Renal pelvis (tissue), 4 donors: ENCODE measurements around the gene MESD. TPM values are rescaled to one million over a fixed set of nuclear protein-coding genes. Genes with fewer than 3 reads are reported as not detected.
"Not testable (repeated sequence)": the region's sequence is repeated elsewhere in the genome, so short reads cannot be mapped to it uniquely, and the experiment has no call there.

Experiments used
- DNase-seq: peaks from one replicate; pipeline ENCODE4 v3.0.0-alpha.2; 2013
- polyA plus RNA-seq, 3 donors: library from polyadenylated mRNA; unstranded; fragments of 120-200 nt; gene quantifications; one replicate each; pipeline ENCODE4 v1.2.1, GENCODE V29; 2013; ENCODE audit not compliant: insufficient read length in 3 of 3

Gene MESD
- polyA plus RNA-seq, 3 donors, result 41.4 to 45.2 (median 42.8) TPM

DNA sequence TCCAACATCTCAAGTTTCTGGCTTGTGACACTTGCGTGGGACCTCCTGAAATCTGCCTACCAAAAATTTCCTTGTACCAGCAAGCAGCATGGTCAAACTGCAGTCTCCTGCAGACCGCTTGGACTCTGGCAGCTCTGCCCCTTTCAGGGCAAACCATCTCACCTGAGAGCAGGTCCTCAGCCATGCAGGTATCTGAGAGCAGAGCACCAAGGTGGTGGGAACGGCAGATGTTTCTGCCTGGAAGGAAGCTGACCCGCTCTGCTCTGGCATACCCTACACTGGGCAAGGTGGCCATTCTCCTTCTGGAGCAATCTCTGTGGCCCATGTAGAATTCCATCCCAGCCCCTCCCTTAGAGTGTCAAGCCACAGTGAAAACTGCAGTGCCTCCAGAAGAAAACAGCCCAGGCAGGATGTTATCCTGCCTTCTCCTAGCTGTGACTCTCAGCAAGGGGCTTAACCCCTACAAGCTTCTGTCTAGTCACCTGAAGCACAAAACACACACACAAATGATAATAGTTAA lies 21.6 kb downstream of the MESD start:
- DNase-seq, result no peak

- DNase-seq, result peak; percentile 27
These were observed 22.2 kb downstream of the MESD start for GRCh38 chr15:80967451-80967850.

DNA sequence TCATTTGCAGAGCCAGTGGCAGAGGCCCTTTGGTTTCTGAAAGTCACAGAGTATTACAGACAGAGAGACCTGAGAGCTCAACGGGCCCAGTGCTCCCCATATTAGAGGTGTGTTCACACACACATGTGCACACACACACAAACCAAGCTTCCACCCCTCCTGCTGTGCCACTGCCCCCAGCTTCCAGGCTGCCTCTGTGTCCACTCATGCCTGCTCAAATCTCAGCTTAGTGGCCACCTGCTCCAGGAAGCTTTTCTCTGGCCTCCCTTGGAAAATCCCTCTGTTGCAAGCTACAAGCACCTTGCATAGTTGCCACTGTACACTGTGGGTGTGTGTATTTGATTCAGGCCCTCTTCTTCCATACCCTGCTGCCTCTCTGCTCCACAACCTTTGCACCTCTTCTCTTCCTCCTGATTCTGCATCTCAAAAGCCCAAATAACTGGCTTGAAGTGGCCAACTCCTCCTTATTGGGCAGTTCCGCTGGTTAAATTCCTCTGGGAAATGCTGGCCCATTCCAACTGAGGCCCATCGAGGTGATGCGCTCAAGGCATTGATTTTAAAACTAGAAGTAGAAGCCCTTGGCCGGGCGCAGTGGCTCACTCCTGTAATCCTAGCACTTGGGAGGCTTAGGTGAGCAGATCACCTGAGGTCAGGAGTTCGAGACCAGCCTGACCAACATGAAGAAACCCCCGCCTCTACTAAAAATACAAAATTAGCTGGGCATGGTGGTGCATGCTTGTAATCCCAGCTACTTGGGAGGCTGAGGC lies 23.0 kb downstream of the MESD start:
- DNase-seq, result no peak

- not testable (repeated sequence) for DNase-seq
These were observed 24.2 kb downstream of the MESD start for GRCh38 chr15:80965454-80965853.

DNA sequence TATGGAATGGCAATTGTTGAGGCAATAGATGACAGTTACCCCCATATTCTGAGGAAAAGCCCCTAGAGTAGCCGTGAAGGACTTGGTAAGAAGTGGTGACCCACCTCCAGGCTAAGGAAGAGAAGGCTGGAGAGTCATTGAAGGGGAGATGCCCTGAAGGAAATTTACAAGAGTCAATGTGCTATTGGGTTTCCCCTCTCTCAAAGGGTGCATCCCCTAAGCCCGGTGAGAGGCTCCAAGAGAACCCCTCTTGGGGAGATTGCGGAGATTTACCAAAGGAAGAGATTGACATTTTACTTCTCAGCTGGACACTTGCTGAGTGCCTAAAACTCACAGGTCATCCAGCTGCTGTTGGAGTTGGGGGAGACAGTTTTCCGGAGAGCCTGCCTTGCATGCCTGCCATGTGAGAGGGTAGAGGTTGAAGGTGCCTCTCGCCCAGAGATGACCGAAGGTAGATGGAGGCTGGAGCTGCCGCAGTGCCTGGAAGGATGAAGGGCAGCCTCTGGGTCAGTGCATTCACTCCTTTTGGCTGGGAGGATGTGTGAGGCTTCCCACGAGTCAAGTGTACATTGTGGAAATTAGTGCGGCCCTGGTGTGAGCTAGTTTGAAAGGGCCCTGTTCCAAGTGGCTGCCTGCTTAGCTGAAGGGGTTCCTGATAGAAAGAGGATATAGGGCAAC lies 30.7 kb downstream of the MESD start:
- DNase-seq, result no peak

GRCh38 chr15:80957976-80958375 lies 31.6 kb downstream of the MESD start:
- DNase-seq, result no peak

GRCh38 chr15:80957556-80957955 lies 32.1 kb downstream of the MESD start:
- DNase-seq, result no peak

GRCh38 chr15:80955571-80956452 lies 33.8 kb downstream of the MESD start:
- not testable (repeated sequence) for DNase-seq

DNA sequence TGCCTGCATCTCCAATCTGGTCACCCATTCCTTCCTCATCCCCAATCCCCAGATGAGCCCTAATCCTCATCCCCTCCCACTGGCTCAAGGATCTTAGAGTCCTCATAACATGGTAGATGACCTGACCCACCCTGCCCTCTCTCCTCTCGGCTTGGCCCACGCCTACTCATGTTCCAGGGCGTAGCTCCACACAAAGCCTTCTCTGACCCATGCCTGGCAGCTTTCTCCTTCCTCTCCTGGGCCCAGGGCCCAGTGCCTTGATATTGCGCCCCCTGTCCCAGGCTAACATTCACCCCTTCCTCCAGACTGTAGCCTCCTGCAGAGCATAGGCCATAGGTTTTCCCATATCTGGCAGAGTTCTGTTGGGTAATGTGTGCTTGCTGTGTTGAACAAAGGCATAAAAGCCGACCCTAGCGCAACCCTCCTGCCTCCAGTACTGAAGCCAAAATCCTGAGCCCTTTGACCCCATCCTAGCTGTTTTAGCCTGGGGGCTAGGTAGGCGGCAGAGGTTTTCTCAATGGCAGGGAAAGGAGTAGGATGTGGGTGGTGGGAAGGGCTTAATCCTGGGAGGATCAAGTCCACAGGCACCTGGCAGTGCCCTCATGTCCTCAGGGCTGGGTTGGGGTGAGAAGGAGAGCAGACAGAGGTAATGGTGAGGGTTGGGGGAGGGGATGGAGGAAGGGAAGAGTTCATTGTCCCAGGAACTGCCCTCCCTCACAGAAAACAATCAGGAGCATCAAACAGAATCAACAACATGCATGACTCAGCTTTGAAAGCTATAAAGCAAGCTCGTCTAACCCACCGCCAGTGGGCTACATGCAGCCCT lies 35.5 kb downstream of the MESD start:
- no peak for DNase-seq

DNA sequence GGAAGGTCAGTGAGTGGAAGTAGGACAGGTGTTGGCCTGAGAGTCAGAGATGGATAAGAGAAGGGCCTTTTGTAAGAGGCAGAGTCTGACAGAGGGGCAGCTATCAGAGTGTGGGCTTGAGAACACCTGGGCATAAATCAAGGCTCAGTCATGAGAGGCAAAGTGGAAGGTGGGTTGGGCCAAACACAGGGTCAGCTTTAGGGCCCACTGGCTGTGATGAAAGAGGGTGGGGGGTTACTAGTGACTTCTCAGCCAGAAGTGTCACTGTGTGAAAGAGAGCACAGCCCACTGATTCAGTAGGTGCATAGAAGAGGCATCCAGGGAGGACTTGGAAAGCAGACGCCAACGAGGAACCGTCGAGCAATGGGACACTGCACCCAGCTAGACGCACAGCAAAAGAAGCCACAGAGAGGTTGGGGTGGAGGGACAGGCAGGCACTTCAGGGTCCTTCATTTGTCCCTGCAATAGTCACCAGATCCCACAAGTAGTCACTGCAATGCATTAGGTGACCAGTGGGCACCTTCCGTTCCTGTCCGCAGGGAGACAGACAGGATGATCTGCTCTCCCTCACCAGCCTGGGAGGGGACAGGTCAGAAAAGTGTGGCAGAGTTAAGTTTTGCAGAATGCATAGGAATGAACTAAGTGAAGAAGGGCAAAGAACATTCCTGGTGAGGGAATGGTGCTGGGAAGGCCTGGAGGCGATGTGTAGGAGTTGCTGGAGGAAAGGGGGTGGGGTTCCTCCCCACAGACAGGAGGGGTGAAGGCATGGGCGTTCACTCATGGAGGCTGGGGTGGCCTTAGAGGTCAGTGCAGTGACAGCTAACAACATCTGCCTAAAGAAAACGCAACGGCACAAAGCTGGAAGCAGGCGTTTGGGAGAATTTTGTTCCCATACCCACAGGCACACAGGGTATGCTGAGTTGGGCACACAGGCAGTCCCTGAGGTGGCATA lies 36.3 kb downstream of the MESD start:
- DNase-seq, result no peak

DNA sequence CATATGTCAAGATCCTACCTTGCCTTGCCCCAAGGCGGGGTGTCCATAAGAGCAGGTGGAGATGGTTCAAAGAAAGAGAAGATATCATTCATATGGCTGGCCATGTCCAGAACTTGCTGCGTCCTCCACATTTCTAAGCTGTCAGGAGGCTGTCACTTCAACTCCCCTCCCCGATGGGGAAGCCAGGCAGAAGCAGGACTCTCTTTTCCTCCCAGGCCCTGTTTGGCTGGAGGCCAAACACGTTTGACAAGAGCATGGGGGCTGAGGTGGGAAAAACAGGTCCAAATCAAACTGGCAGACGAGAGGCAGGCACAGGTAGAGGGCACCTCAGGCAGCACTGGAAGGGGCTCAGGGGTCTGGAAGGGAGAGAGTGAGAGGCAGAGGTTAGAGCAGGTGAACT lies 37.7 kb downstream of the MESD start:
- no peak for DNase-seq

DNA sequence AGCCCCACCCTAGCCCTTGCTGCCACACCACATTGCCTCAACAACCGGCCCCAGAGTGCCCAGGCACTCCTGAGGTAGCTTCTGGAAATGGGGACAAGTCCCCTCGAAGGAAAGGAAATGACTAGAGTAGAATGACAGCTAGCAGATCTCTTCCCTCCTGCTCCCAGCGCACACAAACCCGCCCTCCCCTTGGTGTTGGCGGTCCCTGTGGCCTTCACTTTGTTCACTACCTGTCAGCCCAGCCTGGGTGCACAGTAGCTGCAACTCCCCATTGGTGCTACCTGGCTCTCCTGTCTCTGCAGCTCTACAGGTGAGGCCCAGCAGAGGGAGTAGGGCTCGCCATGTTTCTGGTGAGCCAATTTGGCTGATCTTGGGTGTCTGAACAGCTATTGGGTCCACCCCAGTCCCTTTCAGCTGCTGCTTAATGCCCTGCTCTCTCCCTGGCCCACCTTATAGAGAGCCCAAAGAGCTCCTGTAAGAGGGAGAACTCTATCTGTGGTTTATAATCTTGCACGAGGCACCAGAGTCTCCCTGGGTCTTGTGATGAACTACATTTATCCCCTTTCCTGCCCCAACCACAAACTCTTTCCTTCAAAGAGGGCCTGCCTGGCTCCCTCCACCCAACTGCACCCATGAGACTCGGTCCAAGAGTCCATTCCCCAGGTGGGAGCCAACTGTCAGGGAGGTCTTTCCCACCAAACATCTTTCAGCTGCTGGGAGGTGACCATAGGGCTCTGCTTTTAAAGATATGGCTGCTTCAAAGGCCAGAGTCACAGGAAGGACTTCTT lies 39.1 kb downstream of the MESD start:
- DNase-seq, result no peak

- DNase-seq, result no peak
These were observed 39.9 kb downstream of the MESD start for GRCh38 chr15:80949756-80950155.

DNA sequence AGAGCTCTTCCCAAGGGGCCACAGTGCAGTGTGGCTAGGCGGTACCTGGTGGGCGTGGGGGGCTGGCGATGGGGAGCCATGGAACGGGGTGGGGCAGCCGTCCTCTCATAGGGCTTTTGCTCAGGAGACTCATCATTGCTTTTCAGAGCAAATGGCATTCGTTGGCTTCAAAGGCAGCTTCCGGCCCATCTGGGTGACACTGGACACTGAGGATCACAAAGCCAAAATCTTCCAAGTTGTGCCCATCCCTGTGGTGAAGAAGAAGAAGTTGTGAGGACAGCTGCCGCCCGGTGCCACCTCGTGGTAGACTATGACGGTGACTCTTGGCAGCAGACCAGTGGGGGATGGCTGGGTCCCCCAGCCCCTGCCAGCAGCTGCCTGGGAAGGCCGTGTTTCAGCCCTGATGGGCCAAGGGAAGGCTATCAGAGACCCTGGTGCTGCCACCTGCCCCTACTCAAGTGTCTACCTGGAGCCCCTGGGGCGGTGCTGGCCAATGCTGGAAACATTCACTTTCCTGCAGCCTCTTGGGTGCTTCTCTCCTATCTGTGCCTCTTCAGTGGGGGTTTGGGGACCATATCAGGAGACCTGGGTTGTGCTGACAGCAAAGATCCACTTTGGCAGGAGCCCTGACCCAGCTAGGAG lies 40.8 kb downstream of the MESD start:
- DNase-seq, result no peak

DNA sequence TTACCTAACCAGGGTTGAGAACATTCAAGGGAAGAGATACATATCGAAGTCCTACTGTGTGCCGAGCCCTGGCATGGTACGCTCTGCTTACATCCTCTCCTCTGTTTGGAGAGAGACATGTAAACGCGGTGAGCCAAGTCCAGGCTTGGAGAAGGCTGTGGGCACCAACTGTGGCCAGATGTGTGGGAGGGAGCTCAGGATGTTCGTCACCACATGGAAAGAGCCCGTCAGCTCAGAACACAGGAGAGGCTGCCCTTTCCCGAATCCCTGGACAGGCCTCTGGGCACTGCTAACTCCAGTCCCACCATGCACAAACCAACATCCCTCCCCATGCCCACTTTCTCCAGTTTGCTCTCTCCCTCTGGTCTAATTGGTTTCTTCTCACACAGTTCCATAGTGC lies 43.0 kb downstream of the MESD start:
- no peak for DNase-seq

GRCh38 chr15:80945605-80946004 lies 44.0 kb downstream of the MESD start:
- DNase-seq, result no peak

DNA sequence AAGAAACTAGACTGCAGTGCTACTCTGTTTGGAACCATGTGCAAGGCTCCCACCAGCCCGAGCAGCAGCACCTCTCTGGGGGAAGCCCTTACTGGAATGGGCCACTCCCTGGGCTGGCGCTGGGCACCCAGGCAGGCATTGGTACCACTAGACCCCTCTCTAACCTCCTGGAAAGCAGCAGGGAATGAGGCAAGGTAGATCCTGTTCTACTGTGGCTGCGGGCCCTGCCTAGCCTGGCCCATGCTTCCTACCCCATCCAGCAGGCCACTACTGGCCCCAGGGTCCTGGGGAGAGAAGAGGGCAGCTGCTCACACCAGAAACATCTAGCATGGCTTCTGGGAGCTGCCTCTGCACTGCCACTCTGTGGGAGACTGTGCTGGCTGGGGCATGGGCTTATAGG lies 44.8 kb downstream of the MESD start:
- no peak for DNase-seq

- DNase-seq, result no peak
These were observed 46.7 kb downstream of the MESD start for GRCh38 chr15:80942746-80943565.
